Common myeloid progenitor, CD34-positive (primary cell): ENCODE results near the gene PRRT2.
"Not testable (repeated sequence)": the region's sequence is repeated elsewhere in the genome, so short reads cannot be mapped to it uniquely, and the experiment has no call there.

ENCODE experiments used
- CTCF ChIA-PET: fragments of 350-600 bp; sonication (Branson Sonifier 250); formaldehyde crosslinking; loops from one replicate; lab custom pipeline; 2021; ENCODE audit warnings: antibody characterized with exemption; lab: Charles Lee
- POLR2A ChIA-PET: fragments of 350-600 bp; sonication (Branson Sonifier 250); formaldehyde crosslinking; loops from one replicate; lab custom pipeline; 2021; ENCODE audit warnings: antibody characterized with exemption; lab: Charles Lee
- DNase-seq, 3 donors: peaks; one replicate each; pipeline versions ENCODE4 v3.0.0 to v3.0.0-alpha.2; 2013
- H3K27ac ChIP-seq, 2 experiments: 1 replicate in 1 of 2; 2 replicates in 1 of 2; pipeline ENCODE4 v1.7.0; 2013; ENCODE audit warnings: inconsistent platforms in 2 of 2, low read length in 2 of 2, mild to moderate bottlenecking in 2 of 2, low read depth in 1 of 2, moderate library complexity in 1 of 2; ENCODE audit not compliant: severe bottlenecking in 2 of 2, insufficient read depth in 1 of 2, poor library complexity in 1 of 2
- H3K27me3 ChIP-seq, 5 experiments: replicated peaks in 2 of 5; 1 replicate in 3 of 5; 2 replicates in 2 of 5; pipeline versions ENCODE4 v1.6.1 to v1.7.0; 2013; ENCODE audit warnings: low read length in 4 of 5, mild to moderate bottlenecking in 2 of 5, moderate library complexity in 2 of 5, inconsistent platforms in 1 of 5; ENCODE audit not compliant: insufficient read depth in 5 of 5, control insufficient read depth in 4 of 5
- H3K36me3 ChIP-seq, 4 experiments: 1 replicate in 2 of 4; 2 replicates in 2 of 4; pipeline versions ENCODE4 v1.6.1 to v1.7.0; 2013; ENCODE audit warnings: low read length in 3 of 4, control low read depth in 1 of 4, mild to moderate bottlenecking in 1 of 4; ENCODE audit not compliant: control insufficient read depth in 4 of 4, insufficient read depth in 4 of 4
- H3K4me1 ChIP-seq, 4 experiments: 1 replicate in 3 of 4; 2 replicates in 1 of 4; pipeline versions ENCODE4 v1.6.1 to v1.7.1; 2013; ENCODE audit warnings: low read length in 3 of 4, mild to moderate bottlenecking in 3 of 4, control low read depth in 1 of 4, inconsistent platforms in 1 of 4, moderate library complexity in 1 of 4; ENCODE audit not compliant: control insufficient read depth in 4 of 4, insufficient read depth in 4 of 4; ENCODE audit errors: control extremely low read depth in 1 of 4
- H3K4me3 ChIP-seq, 7 experiments: 1 replicate in 4 of 7; 2 replicates in 3 of 7; pipeline versions ENCODE4 v1.5.1 to v1.7.0; 2013; ENCODE audit warnings: mild to moderate bottlenecking in 7 of 7, low read length in 6 of 7, moderate library complexity in 6 of 7, inconsistent platforms in 2 of 7, low read depth in 2 of 7, control low read depth in 1 of 7; ENCODE audit not compliant: insufficient read depth in 4 of 7, control insufficient read depth in 1 of 7; ENCODE audit errors: extremely low read depth in 1 of 7
- H3K9me3 ChIP-seq, 5 experiments: 1 replicate in 4 of 5; 2 replicates in 1 of 5; pipeline versions ENCODE4 v1.6.1 to v1.7.1; 2013; ENCODE audit warnings: low read length in 4 of 5, mild to moderate bottlenecking in 2 of 5, inconsistent platforms in 1 of 5, low read depth in 1 of 5, moderate library complexity in 1 of 5; ENCODE audit not compliant: control insufficient read depth in 4 of 5, insufficient read depth in 2 of 5; ENCODE audit errors: control extremely low read depth in 1 of 5
- WGBS: methylation state at CpG from one replicate; pipeline ENCODE4 v1.1.5; 2013; ENCODE audit not compliant: insufficient coverage; 5-methylcytosine and 5-hydroxymethylcytosine counted together

PRRT2 gene

GRCh38 chr16:29790949-29791844 lies 20.8 kb upstream of the PRRT2 start:
- Histone ChIP-seq H3K4me3 (peak overlapping the region; percentile 82 to 100 (median 97)), H3K36me3 (peaks cover 0 to 20% (median 0%) of the 10 kb centered on the region in 4 experiments), H3K9me3 (no peaks in the 10 kb centered on the region), H3K4me1 (peaks cover 12 to 33% (median 25%) of the 10 kb centered on the region in 4 experiments), H3K27ac (peak overlapping the region; percentile 72 to 86), H3K27me3 (no peaks in the 10 kb centered on the region)
- WGBS = 3% methylated on average over 28 of the region's 31 CpGs
- POLR2A ChIA-PET = interaction anchor here (1.0 to 1.8 kb wide), 5 partner anchors 13 to 46 kb away, joined by 3 to 10 read pairs (median 6); partner anchors contain the start of genes MAZ and ZG16
- CTCF ChIA-PET = interaction anchor here (0.7 to 3.8 kb wide), 9 partner anchors 12 to 91 kb away, joined by 3 to 28 read pairs (median 7); no protein-coding TSS in a partner anchor
- DNase-seq = no peak

GRCh38 chr16:29791845-29792807 lies 19.9 kb upstream of the PRRT2 start:
- ChIA-PET POLR2A (interaction anchor here (0.7 kb wide), 1 partner anchor 149 kb away, joined by 4 read pairs; no protein-coding TSS in a partner anchor), CTCF (interaction anchor here (3.8 kb wide), 1 partner anchor 11 kb away, joined by 28 read pairs; no protein-coding TSS in a partner anchor)
- Histone ChIP-seq H3K4me3 (peak overlapping the region in 6 of 7 experiments; percentile 82 to 100 (median 98)), H3K4me1 (peaks cover 12 to 33% (median 25%) of the 10 kb centered on the region in 4 experiments), H3K9me3 (no peaks in the 10 kb centered on the region), H3K36me3 (peaks cover 0 to 30% (median 5%) of the 10 kb centered on the region in 4 experiments), H3K27ac (peak overlapping the region in 1 of 2 experiments; percentile 23), H3K27me3 (no peaks in the 10 kb centered on the region)
- WGBS = 85% methylated on average over 7 of the region's 9 CpGs
- DNase-seq = no peak

DNA sequence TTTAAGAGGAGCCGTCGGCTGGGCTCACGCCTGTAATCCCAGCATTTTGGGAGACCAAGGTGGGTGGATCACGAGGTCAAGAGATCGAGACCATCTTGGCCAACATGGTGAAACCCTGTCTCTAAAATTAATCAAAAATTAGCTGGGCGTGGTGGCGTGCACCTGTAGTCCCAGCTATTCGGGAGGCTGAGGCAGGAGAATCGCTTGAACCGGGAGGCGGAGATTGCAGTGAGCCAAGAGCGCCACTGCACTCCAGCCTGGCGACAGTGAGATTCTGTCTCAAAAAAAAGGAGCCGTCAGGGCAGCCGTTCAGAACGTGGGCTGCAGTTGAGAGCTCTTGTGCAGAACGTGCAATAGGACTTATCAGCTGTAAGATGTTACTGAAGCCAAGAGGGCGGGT lies 18.8 kb upstream of the PRRT2 start:
- CTCF ChIA-PET = interaction anchor here (3.0 kb wide), 1 partner anchor 11 kb away, joined by 19 read pairs; no protein-coding TSS in a partner anchor
- POLR2A ChIA-PET, H3K9me3 ChIP-seq, H3K27me3 ChIP-seq, H3K27ac ChIP-seq, DNase-seq: not testable (repeated sequence)
- WGBS = 97% methylated on average over 18 of the region's 18 CpGs
- Histone ChIP-seq H3K4me1 (peaks cover 12 to 33% (median 25%) of the 10 kb centered on the region in 4 experiments), H3K36me3 (peaks cover 0 to 40% (median 15%) of the 10 kb centered on the region in 4 experiments), H3K4me3 (peak overlapping the region in 1 of 7 experiments; percentile 6)

- no peak for DNase-seq
- H3K27ac ChIP-seq = peak overlapping the region in 1 of 2 experiments; percentile 30
- H3K9me3 ChIP-seq = no peaks in the 10 kb centered on the region
- no peak overlapping the region for H3K4me3 ChIP-seq
- 83% methylated on average over 2 of the region's 3 CpGs for WGBS
- POLR2A ChIA-PET = interaction anchor here (1.7 kb wide), 1 partner anchor 10 kb away, joined by 6 read pairs; no protein-coding TSS in a partner anchor
- no peaks in the 10 kb centered on the region for H3K27me3 ChIP-seq
- CTCF ChIA-PET = interaction anchor here (1.8 to 3.0 kb wide), 3 partner anchors 10 to 45 kb away, joined by 5 to 19 read pairs (median 7); no protein-coding TSS in a partner anchor
- H3K36me3 ChIP-seq = peaks cover 6 to 51% (median 26%) of the 10 kb centered on the region in 4 experiments
- peaks cover 12 to 33% (median 25%) of the 10 kb centered on the region in 4 experiments for H3K4me1 ChIP-seq
These were observed 17.7 kb upstream of the PRRT2 start for GRCh38 chr16:29794231-29794710.

- CTCF ChIA-PET = interaction anchor here (1.1 to 4.6 kb wide), 2 partner anchors 12 to 57 kb away, joined by 3 to 28 read pairs; partner anchors contain the start of gene KIF22
These were observed 9.5 kb upstream of the PRRT2 start for GRCh38 chr16:29802416-29802935.

DNA sequence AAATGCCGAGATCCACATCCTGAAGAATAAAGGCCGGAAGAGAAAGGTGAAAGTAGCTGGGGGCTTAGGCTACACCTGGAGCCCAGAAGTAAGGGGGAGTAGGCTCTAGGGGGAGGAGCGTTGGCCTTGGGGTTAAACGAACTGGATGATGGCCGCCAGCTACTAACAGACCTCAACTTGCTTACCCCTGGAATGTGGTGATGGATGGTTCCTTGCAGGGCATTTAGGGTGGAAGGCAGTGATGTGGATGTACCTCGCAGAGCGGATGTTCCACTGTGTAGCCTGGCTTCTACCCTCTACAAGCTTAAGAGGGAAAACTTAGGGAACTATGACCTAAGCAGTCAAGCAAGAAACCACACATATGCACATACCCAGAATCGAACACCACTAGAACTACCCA lies 8.0 kb upstream of the PRRT2 start:
- H3K27ac ChIP-seq = peak overlapping the region; percentile 8 to 94
- H3K36me3 ChIP-seq = peaks cover 13 to 58% (median 39%) of the 10 kb centered on the region in 4 experiments
- peaks cover 8 to 37% (median 29%) of the 10 kb centered on the region in 4 experiments for H3K4me1 ChIP-seq
- DNase-seq = no peak
- POLR2A ChIA-PET = interaction anchor here (0.7 to 1.7 kb wide), 3 partner anchors 10 to 60 kb away, joined by 3 to 6 read pairs (median 6); partner anchors contain the start of gene KIF22
- peak overlapping the region in 2 of 7 experiments; percentile 90 to 94 for H3K4me3 ChIP-seq
- 86% methylated on average over 3 of the region's 8 CpGs for WGBS
- no peaks in the 10 kb centered on the region for H3K27me3 ChIP-seq
- CTCF ChIA-PET = interaction anchor here (0.9 to 4.6 kb wide), 8 partner anchors 10 to 200 kb away, joined by 3 to 28 read pairs (median 4); partner anchors contain the start of gene KIF22
- H3K9me3 ChIP-seq = no peaks in the 10 kb centered on the region

More at GRCh38 chr16:29802416-29802935, 9.5 kb upstream of the PRRT2 start:
- Histone ChIP-seq H3K36me3 (peaks cover 15 to 61% (median 48%) of the 10 kb centered on the region in 4 experiments), H3K4me1 (peaks cover 6 to 22% (median 14%) of the 10 kb centered on the region in 4 experiments), H3K4me3 (no peak overlapping the region), H3K9me3 (no peaks in the 10 kb centered on the region), H3K27ac (no peak overlapping the region), H3K27me3 (no peaks in the 10 kb centered on the region)
- WGBS = 96% methylated on average over 8 of the region's 8 CpGs
- no peak for DNase-seq
- POLR2A ChIA-PET = interaction anchor here (1.0 kb wide), 1 partner anchor 10 kb away, joined by 3 read pairs; no protein-coding TSS in a partner anchor
